Measurements from ENCODE around the gene DDX41. TPM values are rescaled to one million over a fixed set of nuclear protein-coding genes. Genes with fewer than 3 reads are reported as not detected.
"Not testable (repeated sequence)": the region's sequence is repeated elsewhere in the genome, so short reads cannot be mapped to it uniquely, and the experiment has no call there.

DDX41 gene
- total RNA-seq, result 157 and 172 TPM in 2 replicates

GRCh38 chr5:177516601-177517568 lies at the start of gene DDX41:
DDX41 (minus strand) TSS chr5:177516961; CDS start chr5:177516945, 16 bp downstream.
- Mint-ChIP-seq H3K4me1 (peaks cover 32% of the 10 kb centered on the region), H3K36me3 (ENCODE audit: low read depth) (peaks cover 52% of the 10 kb centered on the region), H3K27me3 (no peaks in the 10 kb centered on the region), H3K27ac (peak within 1 kb of the TSS; percentile 92), H3K4me3 (peak within 1 kb of the TSS; percentile 91), H3K9me3 (no peaks in the 10 kb centered on the region)
- intact Hi-C loops (cut with micrococcal nuclease), result loop anchor here (1.0 to 5.0 kb wide), 6 partner anchors 20 to 385 kb away; partner anchors contain the start of genes FAM193B, GRK6, NSD1 and PDLIM7
- peak; percentile 99 for DNase-seq

GRCh38 chr5:177565046-177565445 lies 48.3 kb upstream of the DDX41 start:
- Mint-ChIP-seq H3K36me3 (ENCODE audit: low read depth) (no peaks in the 10 kb centered on the region), H3K4me1 (no peaks in the 10 kb centered on the region)
- no peak for DNase-seq

GRCh38 chr5:177559446-177559941 lies 42.7 kb upstream of the DDX41 start:
- H3K36me3 Mint-ChIP-seq (ENCODE audit: low read depth); DNase-seq; H3K9me3 Mint-ChIP-seq; intact Hi-C loops (cut with micrococcal nuclease); H3K4me3 Mint-ChIP-seq; H3K27me3 Mint-ChIP-seq; H3K27ac Mint-ChIP-seq: not testable (repeated sequence)
- peaks cover 16% of the 10 kb centered on the region for H3K4me1 Mint-ChIP-seq

More at GRCh38 chr5:177565046-177565445, 48.3 kb upstream of the DDX41 start:
- Mint-ChIP-seq H3K27me3 (peaks cover 8% of the 10 kb centered on the region), H3K4me3 (no peak overlapping the region), H3K27ac (no peak overlapping the region), H3K9me3 (no peaks in the 10 kb centered on the region)
- intact Hi-C loops (cut with micrococcal nuclease), result no loop called here

- Mint-ChIP-seq H3K27me3 (no peaks in the 10 kb centered on the region), H3K9me3 (no peaks in the 10 kb centered on the region), H3K36me3 (ENCODE audit: low read depth) (peaks cover 2% of the 10 kb centered on the region), H3K4me1 (peaks cover 21% of the 10 kb centered on the region), H3K4me3 (no peak overlapping the region), H3K27ac (no peak overlapping the region)
- intact Hi-C loops (cut with micrococcal nuclease), result no loop called here
- DNase-seq, result no peak
These were observed 41.0 kb upstream of the DDX41 start for GRCh38 chr5:177557796-177558195.

GRCh38 chr5:177557041-177557647 lies 40.4 kb upstream of the DDX41 start:
- H3K4me1 Mint-ChIP-seq, result peaks cover 27% of the 10 kb centered on the region
- no peaks in the 10 kb centered on the region for H3K9me3 Mint-ChIP-seq
- intact Hi-C loops (cut with micrococcal nuclease), result no loop called here
- DNase-seq, result peak; percentile 77
- no peak overlapping the region for H3K27ac Mint-ChIP-seq
- H3K4me3 Mint-ChIP-seq, result no peak overlapping the region
- no peaks in the 10 kb centered on the region for H3K27me3 Mint-ChIP-seq
- peaks cover 6% of the 10 kb centered on the region for H3K36me3 Mint-ChIP-seq (ENCODE audit: low read depth)

GRCh38 chr5:177555665-177556064 lies 38.9 kb upstream of the DDX41 start:
- Mint-ChIP-seq H3K4me3 (no peak overlapping the region), H3K36me3 (ENCODE audit: low read depth) (peaks cover 10% of the 10 kb centered on the region), H3K4me1 (peaks cover 31% of the 10 kb centered on the region), H3K27me3 (no peaks in the 10 kb centered on the region), H3K9me3 (no peaks in the 10 kb centered on the region), H3K27ac (no peak overlapping the region)
- intact Hi-C loops (cut with micrococcal nuclease), result loop anchor here (2.0 kb wide), 1 partner anchor 37 kb away; the partner anchor contains the start of gene TMED9
- no peak for DNase-seq

- H3K4me1 Mint-ChIP-seq, result peaks cover 31% of the 10 kb centered on the region
- peaks cover 10% of the 10 kb centered on the region for H3K36me3 Mint-ChIP-seq (ENCODE audit: low read depth)
- H3K27me3 Mint-ChIP-seq, result no peaks in the 10 kb centered on the region
- H3K27ac Mint-ChIP-seq, result peak overlapping the region; percentile 47
- peak overlapping the region; percentile 88 for H3K4me3 Mint-ChIP-seq
- intact Hi-C loops (cut with micrococcal nuclease), result loop anchor here (2.0 kb wide), 1 partner anchor 38 kb away; the partner anchor contains the start of gene TMED9
- H3K9me3 Mint-ChIP-seq, result no peaks in the 10 kb centered on the region
- no peak for DNase-seq
These were observed 38.5 kb upstream of the DDX41 start for GRCh38 chr5:177555228-177555627.

- H3K27me3 Mint-ChIP-seq, result no peaks in the 10 kb centered on the region
- peak within 1 kb of the TSS; percentile 79 for H3K27ac Mint-ChIP-seq
- H3K36me3 Mint-ChIP-seq (ENCODE audit: low read depth), result peaks cover 10% of the 10 kb centered on the region
- H3K4me3 Mint-ChIP-seq, result peak within 1 kb of the TSS; percentile 88
- H3K4me1 Mint-ChIP-seq, result peaks cover 31% of the 10 kb centered on the region
- intact Hi-C loops (cut with micrococcal nuclease), result loop anchor here (2.0 to 5.0 kb wide), 2 partner anchors 37 to 38 kb away; partner anchors contain the start of genes DDX41 and TMED9
- DNase-seq, result peak; percentile 99
- no peaks in the 10 kb centered on the region for H3K9me3 Mint-ChIP-seq
These were observed 37.8 kb upstream of the DDX41 start, which contains the start of gene FAM193B for GRCh38 chr5:177554474-177555111. FAM193B (minus strand) TSS chr5:177554563; CDS start chr5:177554458, 105 bp downstream.

- Mint-ChIP-seq H3K27ac (peak overlapping the region; percentile 48), H3K4me3 (peak overlapping the region; percentile 82), H3K4me1 (peaks cover 31% of the 10 kb centered on the region), H3K36me3 (ENCODE audit: low read depth) (peaks cover 10% of the 10 kb centered on the region), H3K9me3 (no peaks in the 10 kb centered on the region), H3K27me3 (no peaks in the 10 kb centered on the region)
- intact Hi-C loops (cut with micrococcal nuclease), result loop anchor here (2.0 to 5.0 kb wide), 2 partner anchors 37 to 39 kb away; partner anchors contain the start of genes DDX41 and TMED9
- DNase-seq, result peak; percentile 84
These were observed 37.1 kb upstream of the DDX41 start for GRCh38 chr5:177553671-177554429.

GRCh38 chr5:177552839-177553455 lies 36.2 kb upstream of the DDX41 start:
- H3K4me3 Mint-ChIP-seq, result peak overlapping the region; percentile 82
- H3K27me3 Mint-ChIP-seq, result no peaks in the 10 kb centered on the region
- H3K4me1 Mint-ChIP-seq, result peaks cover 34% of the 10 kb centered on the region
- peak overlapping the region; percentile 56 for H3K27ac Mint-ChIP-seq
- H3K36me3 Mint-ChIP-seq (ENCODE audit: low read depth), result peaks cover 10% of the 10 kb centered on the region
- DNase-seq, result no peak
- H3K9me3 Mint-ChIP-seq, result no peaks in the 10 kb centered on the region
- intact Hi-C loops (cut with micrococcal nuclease), result loop anchor here (5.0 kb wide), 1 partner anchor 36 kb away; the partner anchor contains the start of gene DDX41

GRCh38 chr5:177550122-177550521 lies 33.4 kb upstream of the DDX41 start:
- peaks cover 18% of the 10 kb centered on the region for H3K36me3 Mint-ChIP-seq (ENCODE audit: low read depth)
- no peaks in the 10 kb centered on the region for H3K27me3 Mint-ChIP-seq
- DNase-seq, result no peak
- intact Hi-C loops (cut with micrococcal nuclease), result loop anchor here (5.0 kb wide), 1 partner anchor 33 kb away; the partner anchor contains the start of gene DDX41
- H3K27ac Mint-ChIP-seq, result no peak overlapping the region
- no peak overlapping the region for H3K4me3 Mint-ChIP-seq
- H3K9me3 Mint-ChIP-seq, result no peaks in the 10 kb centered on the region
- peaks cover 28% of the 10 kb centered on the region for H3K4me1 Mint-ChIP-seq

- Mint-ChIP-seq H3K27ac (no peak overlapping the region), H3K27me3 (no peaks in the 10 kb centered on the region), H3K9me3 (no peaks in the 10 kb centered on the region), H3K36me3 (ENCODE audit: low read depth) (peaks cover 21% of the 10 kb centered on the region), H3K4me1 (peaks cover 21% of the 10 kb centered on the region), H3K4me3 (no peak overlapping the region)
- intact Hi-C loops (cut with micrococcal nuclease), result no loop called here
- DNase-seq, result no peak
These were observed 31.7 kb upstream of the DDX41 start for GRCh38 chr5:177548495-177548894.
